ENCODE data around the gene GLI3.

GLI3 gene

DNA sequence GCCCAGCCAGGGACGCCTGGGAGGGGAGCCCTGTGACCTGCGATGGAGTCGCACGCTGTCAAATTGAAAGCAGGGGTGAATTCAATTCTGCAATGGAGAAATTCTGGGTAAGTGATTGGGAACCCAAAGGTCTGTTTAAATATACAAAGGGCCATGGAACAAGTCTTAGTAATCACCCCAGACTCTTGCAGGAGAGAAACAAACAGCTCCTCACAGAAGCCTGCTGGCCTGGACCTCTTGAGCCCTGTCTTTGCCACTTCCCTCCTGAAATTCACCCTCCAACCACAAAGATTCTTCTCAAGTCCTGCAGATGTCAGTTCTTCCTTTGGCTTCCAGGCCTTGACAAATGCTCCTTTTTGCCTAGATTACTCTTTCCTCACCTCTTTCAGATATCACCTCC, 97.3 kb downstream of the GLI3 start:
- TF ChIP-seq CTCF (IDR thresholded peaks at IDR 0.05) = no peak
- no peak overlapping the region for H3K4me3 ChIP-seq
- no peak for DNase-seq (ENCODE audit: low spot score)
- no peak overlapping the region for H3K27ac ChIP-seq

DNA sequence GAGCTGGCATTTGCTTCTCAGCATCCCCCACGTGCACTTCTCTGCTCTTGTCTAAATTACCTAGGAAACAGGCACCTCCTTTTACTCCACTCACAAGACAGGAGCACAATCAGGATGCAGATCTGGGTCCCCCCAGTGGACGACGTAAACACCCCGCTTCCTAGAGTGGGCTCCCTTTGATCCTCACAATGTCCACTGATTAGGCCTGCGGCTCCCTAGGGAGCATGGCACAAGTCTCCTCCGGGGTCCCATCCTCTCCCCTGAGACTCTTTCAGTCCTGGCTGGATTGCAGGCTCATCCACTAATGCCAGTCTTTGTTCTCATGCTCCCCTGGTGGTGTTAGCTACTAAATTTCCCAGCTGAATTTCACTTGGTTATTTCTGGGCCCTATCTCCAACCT, 98.3 kb downstream of the GLI3 start:
- Histone ChIP-seq H3K4me3 (no peak overlapping the region), H3K27ac (no peak overlapping the region)
- no peak for DNase-seq (ENCODE audit: low spot score)
- TF ChIP-seq CTCF (IDR thresholded peaks at IDR 0.05) = no peak

DNA sequence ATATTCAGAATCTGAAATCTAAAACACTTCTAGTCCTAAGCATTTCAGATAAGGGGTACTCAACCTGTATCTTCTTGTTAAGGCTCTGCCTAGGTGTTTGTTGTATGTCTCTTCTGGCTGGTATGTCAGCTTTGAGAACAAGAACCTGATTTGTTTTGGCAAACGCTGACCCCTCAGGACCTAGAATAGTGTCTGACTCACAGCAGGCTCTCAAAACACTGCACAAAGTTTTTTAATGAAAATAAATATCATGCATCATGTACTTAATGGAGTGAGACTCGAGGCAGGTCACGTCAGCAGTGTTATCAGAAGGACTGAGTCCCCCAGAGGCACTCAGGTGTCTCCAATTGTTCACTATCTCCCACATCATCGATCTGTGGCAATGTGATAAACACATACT, 99.1 kb downstream of the GLI3 start:
- Histone ChIP-seq H3K4me3 (no peak overlapping the region), H3K27ac (no peak overlapping the region)
- no peak for DNase-seq (ENCODE audit: low spot score)
- TF ChIP-seq CTCF (IDR thresholded peaks at IDR 0.05) = no peak

DNA sequence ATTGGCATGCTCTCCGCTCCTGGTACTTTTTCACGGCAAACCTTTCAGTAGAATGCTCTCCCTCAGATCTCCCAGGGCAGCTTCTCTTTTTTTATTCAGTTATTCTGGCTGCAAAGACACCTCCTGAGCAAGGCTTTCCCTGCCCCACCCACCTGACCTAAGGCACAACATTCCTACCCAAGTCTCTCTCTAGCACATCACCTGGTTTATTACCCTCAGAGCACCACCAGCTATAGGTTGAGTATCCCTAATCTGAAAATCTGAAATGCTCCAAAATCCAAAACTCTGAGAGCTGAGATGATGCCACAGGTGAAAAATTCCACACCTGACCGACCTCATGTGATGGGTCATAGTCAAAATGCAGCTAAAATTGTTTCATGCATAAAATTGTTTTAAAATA, 99.6 kb downstream of the GLI3 start:
- DNase-seq (ENCODE audit: low spot score) = no peak
- Histone ChIP-seq H3K27ac (no peak overlapping the region), H3K4me3 (no peak overlapping the region)
- no peak for TF ChIP-seq CTCF (IDR thresholded peaks at IDR 0.05)

DNA sequence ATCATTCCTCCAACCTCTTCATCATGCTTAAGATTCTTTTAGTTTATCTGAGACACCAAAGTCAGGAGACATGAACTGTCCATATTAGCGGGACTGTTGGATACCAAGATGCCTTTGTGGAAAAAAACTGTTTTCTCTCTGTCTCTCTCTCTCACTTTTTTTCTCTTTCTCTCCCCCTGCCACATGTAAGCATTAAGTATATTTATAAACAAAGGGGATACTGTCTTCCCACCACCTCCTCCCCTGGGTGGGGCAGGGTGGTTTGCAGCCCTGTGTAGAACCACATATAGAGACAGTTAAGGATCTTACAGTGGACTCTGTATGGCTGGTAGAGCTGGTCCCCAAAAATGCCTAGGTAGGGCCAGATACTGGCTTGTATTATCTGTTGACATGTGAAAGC, 101.3 kb downstream of the GLI3 start:
- TF ChIP-seq CTCF (IDR thresholded peaks at IDR 0.05) = no peak
- no peak overlapping the region for H3K4me3 ChIP-seq
- H3K27ac ChIP-seq = no peak overlapping the region
- no peak for DNase-seq (ENCODE audit: low spot score)

GRCh38 chr7:42134276-42134876, 102.6 kb downstream of the GLI3 start:
- DNase-seq (ENCODE audit: low spot score) = no peak
- Histone ChIP-seq H3K4me3 (no peak overlapping the region), H3K27ac (no peak overlapping the region)
- no peak for TF ChIP-seq CTCF (IDR thresholded peaks at IDR 0.05)

DNA sequence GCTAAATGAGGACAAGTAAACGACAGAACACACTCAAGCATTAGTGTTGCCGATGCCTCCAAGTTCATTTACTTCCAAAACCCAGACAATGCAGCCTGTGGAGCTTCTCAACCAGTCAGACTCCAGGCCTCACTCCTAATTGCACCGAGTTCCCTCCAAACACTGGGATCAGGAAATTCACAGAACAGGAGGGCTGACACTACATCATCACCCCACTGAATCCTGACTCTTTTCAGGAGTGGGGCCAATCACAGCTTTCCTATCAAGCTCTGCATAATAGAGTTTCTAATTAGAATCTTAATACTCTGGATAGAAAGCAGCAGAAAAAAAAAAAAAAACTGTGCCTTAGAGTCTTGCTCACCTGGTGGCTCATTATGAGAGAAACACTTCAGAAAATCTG, 103.7 kb downstream of the GLI3 start:
- H3K27ac ChIP-seq = no peak overlapping the region
- H3K4me3 ChIP-seq = no peak overlapping the region
- no peak for DNase-seq (ENCODE audit: low spot score)
- TF ChIP-seq CTCF (IDR thresholded peaks at IDR 0.05) = no peak

Measured in coronary artery (tissue), 2 donors.